Measurements from ENCODE around the gene TMEM117.

- TF ChIP-seq POLR2A (IDR thresholded peaks at IDR 0.05; ENCODE audit: low read length), result no peak
- no peak for TF ChIP-seq GATA1 (IDR thresholded peaks at IDR 0.05; ENCODE audit: low read depth, low read length)
Observed at GRCh38 chr12:44387581-44387980, 551.7 kb downstream of the TMEM117 start.
